ENCODE measurements around the gene MTX3.

- no peak for TF ChIP-seq CTCF (IDR thresholded peaks at IDR 0.05)
- no peak for TF ChIP-seq POLR2A (IDR thresholded peaks at IDR 0.05)
These were observed 861 bp downstream of the MTX3 start for GRCh38 chr5:79990205-79990597.

Data from thyroid gland (tissue), 4 donors.